HT1080 (cell line): ENCODE data around the gene DNAH3. TPM values are rescaled to one million over a fixed set of nuclear protein-coding genes. Genes with fewer than 3 reads are reported as not detected.
"Not testable (repeated sequence)": the region's sequence is repeated elsewhere in the genome, so short reads cannot be mapped to it uniquely, and the experiment has no call there.

Source experiments
- DNase-seq: peaks from one replicate; pipeline ENCODE4 v3.0.0-alpha.2; 2015; ENCODE audit warnings: low read depth
- total RNA-seq: library from RNA; depleted of rRNA; stranded (reverse); fragments of >200 nt; shearing (Covaris generic); gene quantifications from 2 replicates; pipeline ENCODE4 v1.2.3, GENCODE V29; 2014

Gene DNAH3
- total RNA-seq, 1 experiment from 2014 or later, result 0.05 TPM

GRCh38 chr16:21128991-21129390, 21.7 kb downstream of the DNAH3 start:
- no peak for DNase-seq

- no peak for DNase-seq
These were observed 24.1 kb downstream of the DNAH3 start for GRCh38 chr16:21126518-21126917.

GRCh38 chr16:21125191-21125590, 25.5 kb downstream of the DNAH3 start:
- no peak for DNase-seq

GRCh38 chr16:21120976-21121520, 29.6 kb downstream of the DNAH3 start:
- no peak for DNase-seq

- DNase-seq, result no peak
These were observed 33.1 kb downstream of the DNAH3 start for GRCh38 chr16:21117567-21117966.

GRCh38 chr16:21116148-21116693, 34.4 kb downstream of the DNAH3 start:
- DNase-seq, result peak; percentile 24

GRCh38 chr16:21115551-21115950, 35.1 kb downstream of the DNAH3 start:
- DNase-seq, result not testable (repeated sequence)

- peak; percentile 53 for DNase-seq
These were observed 46.4 kb downstream of the DNAH3 start for GRCh38 chr16:21103941-21104860.

GRCh38 chr16:21101631-21102420, 48.8 kb downstream of the DNAH3 start:
- DNase-seq, result peak; percentile 8

GRCh38 chr16:21100447-21100846, 50.2 kb downstream of the DNAH3 start:
- peak; percentile 72 for DNase-seq

- peak; percentile 16 for DNase-seq
These were observed 53.5 kb downstream of the DNAH3 start for GRCh38 chr16:21097151-21097550.

- not testable (repeated sequence) for DNase-seq
These were observed 55.9 kb downstream of the DNAH3 start for GRCh38 chr16:21094719-21095118.

GRCh38 chr16:21092951-21093350, 57.7 kb downstream of the DNAH3 start:
- DNase-seq, result no peak

- no peak for DNase-seq
These were observed 61.8 kb downstream of the DNAH3 start for GRCh38 chr16:21088646-21089538.

- DNase-seq, result no peak
These were observed 62.5 kb downstream of the DNAH3 start for GRCh38 chr16:21088143-21088542.

GRCh38 chr16:21084631-21085225, 65.9 kb downstream of the DNAH3 start:
- DNase-seq, result no peak

GRCh38 chr16:21083729-21084268, 66.8 kb downstream of the DNAH3 start:
- DNase-seq, result peak; percentile 67

- no peak for DNase-seq
These were observed 69.3 kb downstream of the DNAH3 start for GRCh38 chr16:21081329-21081728.

- DNase-seq, result no peak
These were observed 72.1 kb downstream of the DNAH3 start for GRCh38 chr16:21078563-21078962.
